Measurements from ENCODE around the gene STAT2.

DNA sequence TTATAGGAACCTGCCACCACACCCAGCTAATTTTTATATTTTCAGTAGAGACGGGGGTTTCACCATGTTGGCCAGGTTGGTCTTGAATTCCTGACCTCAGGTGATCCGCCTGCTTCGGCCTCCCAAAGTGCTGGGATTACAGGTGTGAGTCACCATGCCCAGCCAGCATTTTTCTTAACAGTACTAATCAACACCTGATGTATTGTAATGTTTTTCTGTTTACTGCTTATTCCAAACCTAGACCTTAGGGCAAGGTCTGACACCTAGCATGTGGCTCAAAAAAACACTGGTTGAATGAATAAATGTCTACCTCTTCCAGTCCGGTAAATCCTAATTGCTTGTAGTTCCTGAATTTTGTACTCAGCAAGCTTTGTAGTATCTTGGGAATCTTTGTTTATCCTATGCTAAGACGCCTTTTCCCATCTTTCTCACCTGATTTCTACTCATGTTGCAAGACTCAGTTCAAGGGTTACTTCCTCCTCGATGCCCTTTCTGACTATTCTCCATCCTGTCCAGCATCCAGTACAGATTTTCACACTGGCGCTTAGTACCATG lies 28.9 kb downstream of the STAT2 start:
- TF ChIP-seq EZH2 (optimal IDR thresholded peaks at IDR 0.05; ENCODE audit: low read depth, low read length) (no peak), EZH2phosphoT487 (IDR thresholded peaks at IDR 0.05; ENCODE audit: low read length) (no peak)
- TF ChIP-seq, protein P1, sequence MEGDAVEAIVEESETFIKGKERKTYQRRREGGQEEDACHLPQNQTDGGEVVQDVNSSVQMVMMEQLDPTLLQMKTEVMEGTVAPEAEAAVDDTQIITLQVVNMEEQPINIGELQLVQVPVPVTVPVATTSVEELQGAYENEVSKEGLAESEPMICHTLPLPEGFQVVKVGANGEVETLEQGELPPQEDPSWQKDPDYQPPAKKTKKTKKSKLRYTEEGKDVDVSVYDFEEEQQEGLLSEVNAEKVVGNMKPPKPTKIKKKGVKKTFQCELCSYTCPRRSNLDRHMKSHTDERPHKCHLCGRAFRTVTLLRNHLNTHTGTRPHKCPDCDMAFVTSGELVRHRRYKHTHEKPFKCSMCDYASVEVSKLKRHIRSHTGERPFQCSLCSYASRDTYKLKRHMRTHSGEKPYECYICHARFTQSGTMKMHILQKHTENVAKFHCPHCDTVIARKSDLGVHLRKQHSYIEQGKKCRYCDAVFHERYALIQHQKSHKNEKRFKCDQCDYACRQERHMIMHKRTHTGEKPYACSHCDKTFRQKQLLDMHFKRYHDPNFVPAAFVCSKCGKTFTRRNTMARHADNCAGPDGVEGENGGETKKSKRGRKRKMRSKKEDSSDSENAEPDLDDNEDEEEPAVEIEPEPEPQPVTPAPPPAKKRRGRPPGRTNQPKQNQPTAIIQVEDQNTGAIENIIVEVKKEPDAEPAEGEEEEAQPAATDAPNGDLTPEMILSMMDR (IDR thresholded peaks at IDR 0.05; ENCODE audit: low read length): no peak
